ENCODE measurements around the gene GAS2L1.

The GAS2L1 gene

DNA sequence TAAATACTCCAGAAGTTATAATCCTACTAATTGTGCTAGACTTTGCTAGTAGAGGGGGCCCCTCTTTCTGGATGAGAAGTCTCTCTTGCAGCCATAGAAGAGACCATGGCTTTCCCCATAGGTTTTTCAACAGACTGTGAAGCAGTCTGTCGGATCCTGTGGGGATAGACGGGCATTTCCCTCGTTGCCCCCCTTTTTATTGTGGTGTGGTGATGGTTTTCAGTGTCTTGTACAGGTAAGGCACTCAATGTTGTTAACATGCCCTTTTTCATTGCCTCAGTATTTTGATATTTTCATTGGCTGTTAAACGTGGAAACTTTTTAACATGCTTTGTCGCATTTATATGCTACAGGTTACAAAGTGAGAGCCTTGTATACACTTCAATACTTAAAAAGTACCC, 16.4 kb upstream of the GAS2L1 start:
- no peak for DNase-seq (ENCODE audit: low spot score)
- TF ChIP-seq, protein P1, sequence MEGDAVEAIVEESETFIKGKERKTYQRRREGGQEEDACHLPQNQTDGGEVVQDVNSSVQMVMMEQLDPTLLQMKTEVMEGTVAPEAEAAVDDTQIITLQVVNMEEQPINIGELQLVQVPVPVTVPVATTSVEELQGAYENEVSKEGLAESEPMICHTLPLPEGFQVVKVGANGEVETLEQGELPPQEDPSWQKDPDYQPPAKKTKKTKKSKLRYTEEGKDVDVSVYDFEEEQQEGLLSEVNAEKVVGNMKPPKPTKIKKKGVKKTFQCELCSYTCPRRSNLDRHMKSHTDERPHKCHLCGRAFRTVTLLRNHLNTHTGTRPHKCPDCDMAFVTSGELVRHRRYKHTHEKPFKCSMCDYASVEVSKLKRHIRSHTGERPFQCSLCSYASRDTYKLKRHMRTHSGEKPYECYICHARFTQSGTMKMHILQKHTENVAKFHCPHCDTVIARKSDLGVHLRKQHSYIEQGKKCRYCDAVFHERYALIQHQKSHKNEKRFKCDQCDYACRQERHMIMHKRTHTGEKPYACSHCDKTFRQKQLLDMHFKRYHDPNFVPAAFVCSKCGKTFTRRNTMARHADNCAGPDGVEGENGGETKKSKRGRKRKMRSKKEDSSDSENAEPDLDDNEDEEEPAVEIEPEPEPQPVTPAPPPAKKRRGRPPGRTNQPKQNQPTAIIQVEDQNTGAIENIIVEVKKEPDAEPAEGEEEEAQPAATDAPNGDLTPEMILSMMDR (IDR thresholded peaks at IDR 0.05; ENCODE audit: borderline replicate concordance, control extremely low read depth, extremely low read depth, insufficient read depth, missing control alignments), result no peak
- in situ Hi-C loops (cut with MboI; ENCODE audit: low sequenced_read_pairs, unreplicated experiment), result no loop called here

DNA sequence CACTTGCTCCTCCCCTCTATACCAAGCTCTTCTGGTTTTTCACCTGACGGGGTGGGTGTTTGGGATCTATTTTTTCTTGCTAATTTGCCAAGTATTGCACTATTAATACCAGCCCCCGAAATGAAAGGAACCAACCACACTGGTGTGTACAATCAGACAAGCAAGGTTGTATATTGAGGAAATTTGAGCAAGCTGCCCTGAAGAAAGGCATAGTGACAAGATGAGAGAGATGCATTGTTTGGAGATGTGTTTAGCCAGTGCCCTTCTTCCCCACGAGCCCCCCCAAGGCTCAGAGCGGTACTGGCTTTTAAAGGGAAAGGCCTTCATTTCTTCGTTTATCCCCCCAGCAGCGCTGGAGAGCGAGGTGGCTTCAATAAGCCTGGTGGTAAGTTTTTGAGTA, 15.2 kb upstream of the GAS2L1 start:
- DNase-seq (ENCODE audit: low spot score), result no peak
- in situ Hi-C loops (cut with MboI; ENCODE audit: low sequenced_read_pairs, unreplicated experiment), result no loop called here
- TF ChIP-seq, protein P1 (IDR thresholded peaks at IDR 0.05; ENCODE audit: borderline replicate concordance, control extremely low read depth, extremely low read depth, insufficient read depth, missing control alignments), result no peak

DNA sequence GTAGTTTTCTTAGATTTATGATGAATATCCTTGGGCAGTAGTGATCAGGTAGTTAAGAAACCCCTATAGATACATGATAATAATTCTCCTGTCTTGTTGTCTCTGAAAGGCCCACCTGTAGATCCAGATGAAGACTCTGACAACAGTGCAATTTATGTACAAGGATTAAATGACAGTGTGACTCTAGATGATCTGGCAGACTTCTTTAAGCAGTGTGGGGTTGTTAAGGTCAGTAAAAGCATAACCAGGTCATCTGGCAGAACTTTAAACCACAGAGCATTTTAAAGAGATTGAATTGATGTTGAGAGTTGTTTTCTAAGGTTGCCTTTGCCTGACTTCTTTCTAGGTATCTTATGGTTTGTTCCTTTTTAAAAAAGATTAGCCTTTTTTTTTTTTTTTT, 14.1 kb upstream of the GAS2L1 start:
- no peak for DNase-seq (ENCODE audit: low spot score)
- in situ Hi-C loops (cut with MboI; ENCODE audit: low sequenced_read_pairs, unreplicated experiment), result no loop called here
- TF ChIP-seq, protein P1 (IDR thresholded peaks at IDR 0.05; ENCODE audit: borderline replicate concordance, control extremely low read depth, extremely low read depth, insufficient read depth, missing control alignments), result no peak

DNA sequence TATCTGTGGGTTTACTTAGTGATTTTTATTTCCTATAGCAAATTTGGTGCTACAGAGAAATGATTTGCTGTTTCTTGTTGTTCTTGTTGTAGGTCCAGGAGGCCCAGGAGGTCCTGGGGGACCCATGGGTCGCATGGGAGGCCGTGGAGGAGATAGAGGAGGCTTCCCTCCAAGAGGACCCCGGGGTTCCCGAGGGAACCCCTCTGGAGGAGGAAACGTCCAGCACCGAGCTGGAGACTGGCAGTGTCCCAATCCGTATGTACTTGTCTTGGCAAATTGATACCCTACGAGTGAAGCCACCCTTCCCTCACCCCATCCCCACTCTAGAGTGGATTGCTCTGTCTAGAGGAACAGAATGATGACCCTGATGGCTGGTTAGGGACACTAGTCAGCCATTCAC, 7.8 kb upstream of the GAS2L1 start:
- DNase-seq (ENCODE audit: low spot score), result no peak
- TF ChIP-seq, protein P1 (IDR thresholded peaks at IDR 0.05; ENCODE audit: borderline replicate concordance, control extremely low read depth, extremely low read depth, insufficient read depth, missing control alignments), result no peak
- in situ Hi-C loops (cut with MboI; ENCODE audit: low sequenced_read_pairs, unreplicated experiment), result no loop called here

DNA sequence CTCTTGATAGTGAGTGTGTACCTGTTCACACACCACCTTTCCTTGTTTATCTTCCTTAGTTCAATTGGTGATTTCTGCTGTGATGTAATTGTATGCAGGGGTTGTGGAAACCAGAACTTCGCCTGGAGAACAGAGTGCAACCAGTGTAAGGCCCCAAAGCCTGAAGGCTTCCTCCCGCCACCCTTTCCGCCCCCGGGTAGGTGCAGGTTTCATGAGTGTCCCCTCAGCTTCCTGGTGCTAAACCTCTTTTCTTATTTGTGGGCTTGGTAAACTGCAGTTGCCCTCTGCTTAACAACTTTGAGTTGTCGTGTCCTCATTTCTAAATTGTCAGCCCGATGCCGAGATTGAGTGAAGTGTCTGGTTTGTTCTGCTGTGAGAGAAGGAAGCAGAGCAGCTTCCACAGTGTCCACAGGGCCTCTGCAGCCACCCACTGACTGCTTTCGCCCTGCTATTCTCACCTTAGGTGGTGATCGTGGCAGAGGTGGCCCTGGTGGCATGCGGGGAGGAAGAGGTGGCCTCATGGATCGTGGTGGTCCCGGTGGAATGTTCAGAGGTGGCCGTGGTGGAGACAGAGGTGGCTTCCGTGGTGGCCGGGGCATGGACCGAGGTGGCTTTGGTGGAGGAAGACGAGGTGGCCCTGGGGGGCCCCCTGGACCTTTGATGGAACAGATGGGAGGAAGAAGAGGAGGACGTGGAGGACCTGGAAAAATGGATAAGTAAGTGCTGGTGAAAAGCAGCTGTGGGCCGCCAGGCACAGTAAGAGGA, 7.1 kb upstream of the GAS2L1 start:
- in situ Hi-C loops (cut with MboI; ENCODE audit: low sequenced_read_pairs, unreplicated experiment), result no loop called here
- TF ChIP-seq, protein P1 (IDR thresholded peaks at IDR 0.05; ENCODE audit: borderline replicate concordance, control extremely low read depth, extremely low read depth, insufficient read depth, missing control alignments), result no peak
- no peak for DNase-seq (ENCODE audit: low spot score)

DNA sequence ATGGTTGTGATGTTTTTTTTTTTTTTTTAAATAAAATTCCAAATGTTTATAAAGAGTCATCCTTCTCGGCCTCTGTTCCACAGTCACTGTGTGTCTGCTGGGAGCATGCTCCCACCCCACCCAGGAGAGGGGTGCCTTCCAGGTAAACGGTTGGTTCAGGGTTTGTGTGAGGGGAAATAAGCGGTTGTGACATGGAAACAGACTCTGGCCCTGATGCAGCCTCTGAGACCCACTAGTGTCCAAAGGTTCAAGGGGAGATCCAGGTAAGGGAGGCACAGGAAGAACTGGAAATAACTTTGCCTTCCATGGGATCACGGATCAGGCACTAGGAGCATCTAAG, 6.0 kb upstream of the GAS2L1 start:
- in situ Hi-C loops (cut with MboI; ENCODE audit: low sequenced_read_pairs, unreplicated experiment), result no loop called here
- DNase-seq (ENCODE audit: low spot score), result no peak
- TF ChIP-seq, protein P1 (IDR thresholded peaks at IDR 0.05; ENCODE audit: borderline replicate concordance, control extremely low read depth, extremely low read depth, insufficient read depth, missing control alignments), result no peak
